Peyer's patch (tissue), 4 donors: ENCODE measurements around the gene SEC24A. TPM values are rescaled to one million over a fixed set of nuclear protein-coding genes. Genes with fewer than 3 reads are reported as not detected.
A peak's percentile ranks its signal among the peaks of the same experiment; 100 is the strongest.

Experiments
- DNase-seq, 3 donors: peaks; one replicate each; pipeline ENCODE4 v3.0.0-alpha.2; 2017 to 2019
- H3K27ac ChIP-seq, 4 donors: fragments of 200-600 bp; sonication (generic); one replicate each; pipeline ENCODE4 v1.5.1; 2016 to 2019
- H3K27me3 ChIP-seq, 2 donors: fragments of 200-600 bp; sonication (generic); one replicate each; pipeline ENCODE4 v1.5.1; 2019
- H3K36me3 ChIP-seq, 3 donors: fragments of 200-600 bp; sonication (generic); one replicate each; pipeline ENCODE4 v1.5.1; 2016 to 2019
- H3K4me1 ChIP-seq, 4 donors: fragments of 200-600 bp; sonication (generic); one replicate each; pipeline ENCODE4 v1.5.1; 2016 to 2019
- H3K4me3 ChIP-seq, 4 donors: fragments of 200-600 bp; sonication (generic); 1 replicate in 3 of 4; 2 replicates in 1 of 4; pipeline ENCODE4 v1.5.1; 2016 to 2019; ENCODE audit warnings: mild to moderate bottlenecking in 1 of 4
- H3K9me3 ChIP-seq, 4 donors: fragments of 200-600 bp; sonication (generic); one replicate each; pipeline ENCODE4 v1.5.1; 2016 to 2019; ENCODE audit warnings: mild to moderate bottlenecking in 1 of 4
- POLR2A ChIP-seq, 2 donors: fragments of 450-650 bp; IDR thresholded peaks; one replicate each; pipeline ENCODE4 v1.5.1; 2017; ENCODE audit warnings: antibody characterized with exemption in 2 of 2, mild to moderate bottlenecking in 2 of 2, moderate library complexity in 2 of 2
- total RNA-seq, 4 donors: library from RNA; depleted of rRNA; stranded (reverse); fragments of >200 nt; gene quantifications; one replicate each; pipeline ENCODE4 v1.1.0, GENCODE V29; 2016
- TF ChIP-seq, protein P1 (sequence below), 6 experiments: fragments of 450-650 bp in 4 of 6; fragments of 200-600 bp in 2 of 6; sonication (generic) in 1 of 6; IDR thresholded peaks; one replicate each; pipeline ENCODE4 v1.5.1; 2017 to 2019; ENCODE audit warnings: antibody characterized with exemption in 6 of 6, mild to moderate bottlenecking in 3 of 6, moderate library complexity in 1 of 6

Gene SEC24A
- total RNA-seq, 4 donors from 2014 or later: 17.3 to 54.8 (median 40.4) TPM

GRCh38 chr5:134608555-134608954 is 40.0 kb upstream of the SEC24A start:
- DNase-seq: no peak
- Histone ChIP-seq H3K4me3 (no peak overlapping the region), H3K36me3 (peaks cover 0 to 84% (median 0%) of the 10 kb centered on the region in 3 donors), H3K9me3 (no peaks in the 10 kb centered on the region), H3K27me3 (no peaks in the 10 kb centered on the region), H3K4me1 (no peaks in the 10 kb centered on the region), H3K27ac (peak overlapping the region in 2 of 4 donors; percentile 32 to 88)
- no peak for TF ChIP-seq POLR2A (IDR thresholded peaks at IDR 0.05)
- TF ChIP-seq, protein P1, sequence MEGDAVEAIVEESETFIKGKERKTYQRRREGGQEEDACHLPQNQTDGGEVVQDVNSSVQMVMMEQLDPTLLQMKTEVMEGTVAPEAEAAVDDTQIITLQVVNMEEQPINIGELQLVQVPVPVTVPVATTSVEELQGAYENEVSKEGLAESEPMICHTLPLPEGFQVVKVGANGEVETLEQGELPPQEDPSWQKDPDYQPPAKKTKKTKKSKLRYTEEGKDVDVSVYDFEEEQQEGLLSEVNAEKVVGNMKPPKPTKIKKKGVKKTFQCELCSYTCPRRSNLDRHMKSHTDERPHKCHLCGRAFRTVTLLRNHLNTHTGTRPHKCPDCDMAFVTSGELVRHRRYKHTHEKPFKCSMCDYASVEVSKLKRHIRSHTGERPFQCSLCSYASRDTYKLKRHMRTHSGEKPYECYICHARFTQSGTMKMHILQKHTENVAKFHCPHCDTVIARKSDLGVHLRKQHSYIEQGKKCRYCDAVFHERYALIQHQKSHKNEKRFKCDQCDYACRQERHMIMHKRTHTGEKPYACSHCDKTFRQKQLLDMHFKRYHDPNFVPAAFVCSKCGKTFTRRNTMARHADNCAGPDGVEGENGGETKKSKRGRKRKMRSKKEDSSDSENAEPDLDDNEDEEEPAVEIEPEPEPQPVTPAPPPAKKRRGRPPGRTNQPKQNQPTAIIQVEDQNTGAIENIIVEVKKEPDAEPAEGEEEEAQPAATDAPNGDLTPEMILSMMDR (IDR thresholded peaks at IDR 0.05): no peak

- Histone ChIP-seq H3K27ac (peak overlapping the region in 2 of 4 donors; percentile 32 to 88), H3K27me3 (no peaks in the 10 kb centered on the region), H3K4me1 (no peaks in the 10 kb centered on the region), H3K36me3 (peaks cover 0 to 83% (median 0%) of the 10 kb centered on the region in 3 donors), H3K9me3 (no peaks in the 10 kb centered on the region), H3K4me3 (no peak overlapping the region)
- DNase-seq: no peak
- TF ChIP-seq, protein P1 (IDR thresholded peaks at IDR 0.05): no peak
- no peak for TF ChIP-seq POLR2A (IDR thresholded peaks at IDR 0.05)
Measured at GRCh38 chr5:134609232-134609851, 39.2 kb upstream of the SEC24A start.

GRCh38 chr5:134610725-134611124 is 37.9 kb upstream of the SEC24A start:
- no peak for DNase-seq
- Histone ChIP-seq H3K4me3 (no peak overlapping the region), H3K36me3 (peaks cover 0 to 83% (median 0%) of the 10 kb centered on the region in 3 donors), H3K27me3 (no peaks in the 10 kb centered on the region), H3K4me1 (no peaks in the 10 kb centered on the region), H3K9me3 (no peaks in the 10 kb centered on the region), H3K27ac (peak overlapping the region in 1 of 4 donors; percentile 12)
- TF ChIP-seq, protein P1 (IDR thresholded peaks at IDR 0.05): no peak
- no peak for TF ChIP-seq POLR2A (IDR thresholded peaks at IDR 0.05)

DNA sequence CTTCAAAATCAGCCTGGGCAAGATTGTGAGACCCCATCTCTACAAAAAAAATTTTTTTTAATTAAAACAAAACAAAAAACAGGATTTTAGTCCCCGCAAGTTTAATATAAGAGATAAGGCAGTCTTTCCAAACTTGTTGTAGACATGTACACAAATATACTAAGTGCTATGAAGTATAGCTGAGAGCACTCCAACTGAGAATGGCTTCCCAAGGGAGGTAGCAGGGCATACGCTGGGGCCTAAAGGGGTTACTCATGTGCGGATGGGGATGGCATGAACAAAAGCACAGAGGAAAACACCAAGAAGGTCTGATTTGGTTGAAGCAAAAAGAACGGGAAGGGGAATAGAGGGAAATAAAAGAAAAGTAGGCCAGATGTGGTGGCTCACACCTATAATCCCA is 37.1 kb upstream of the SEC24A start:
- DNase-seq: no peak
- no peak overlapping the region for H3K27ac ChIP-seq
- no peak overlapping the region for H3K4me3 ChIP-seq
- no peak for TF ChIP-seq POLR2A (IDR thresholded peaks at IDR 0.05)
- TF ChIP-seq, protein P1 (IDR thresholded peaks at IDR 0.05): no peak
- H3K9me3 ChIP-seq: no peaks in the 10 kb centered on the region
- H3K4me1 ChIP-seq: no peaks in the 10 kb centered on the region
- H3K27me3 ChIP-seq: no peaks in the 10 kb centered on the region
- H3K36me3 ChIP-seq: peaks cover 0 to 83% (median 0%) of the 10 kb centered on the region in 3 donors

DNA sequence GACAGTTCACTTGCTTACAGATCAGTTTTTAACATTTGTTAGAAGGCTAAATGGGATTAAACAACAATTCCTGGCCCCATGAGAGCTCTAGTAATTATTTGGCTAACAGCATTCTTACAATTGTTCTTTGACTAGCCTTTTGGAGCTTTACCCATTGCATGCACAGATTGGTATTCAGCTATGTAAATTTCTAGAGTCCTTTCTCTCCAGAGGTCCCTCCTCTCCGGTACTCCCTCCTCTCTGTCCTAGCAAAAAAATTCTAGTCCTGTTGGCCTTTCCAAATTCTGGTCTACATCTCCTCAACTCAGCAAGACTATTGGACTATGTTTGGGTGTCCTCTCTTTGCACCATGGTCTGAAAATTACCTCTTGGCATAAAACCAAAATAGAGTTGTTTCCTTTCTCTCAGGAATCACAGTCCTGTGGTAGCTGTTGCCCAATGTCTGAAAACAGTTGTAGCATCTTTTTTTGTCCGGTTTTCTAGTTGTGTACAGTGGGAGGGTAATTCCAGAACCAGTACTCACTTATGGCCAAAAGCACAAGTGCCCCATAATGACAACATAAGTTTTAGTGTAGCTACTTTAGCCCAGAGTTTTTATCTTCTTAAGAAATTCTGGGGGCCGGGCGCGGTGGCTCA is 34.0 kb upstream of the SEC24A start:
- H3K27ac ChIP-seq: no peak overlapping the region
- DNase-seq: no peak
- no peaks in the 10 kb centered on the region for H3K9me3 ChIP-seq
- no peak for TF ChIP-seq POLR2A (IDR thresholded peaks at IDR 0.05)
- TF ChIP-seq, protein P1 (IDR thresholded peaks at IDR 0.05): no peak
- no peak overlapping the region for H3K4me3 ChIP-seq
- no peaks in the 10 kb centered on the region for H3K27me3 ChIP-seq
- H3K36me3 ChIP-seq: peaks cover 3 to 83% (median 3%) of the 10 kb centered on the region in 3 donors
- H3K4me1 ChIP-seq: no peaks in the 10 kb centered on the region
